Stimulated activated naive CD8-positive, alpha-beta T cell treated with anti-CD3 and anti-CD28 coated beads, Interleukin-15, Interleukin-2, amounts not matched to agents 100 ng/mL and 50 ng/mL, for 24 hours (primary cell): ENCODE results near the gene TMCC3.
"Not testable (repeated sequence)": the region's sequence is repeated elsewhere in the genome, so short reads cannot be mapped to it uniquely, and the experiment has no call there.

Source experiments
- H3K27ac Mint-ChIP-seq: one replicate; pipeline ENCODE4 v1.8.0; 2021; ENCODE audit warnings: mild to moderate bottlenecking, mixed read lengths
- H3K27me3 Mint-ChIP-seq: one replicate; pipeline ENCODE4 v1.8.0; 2021; ENCODE audit warnings: mixed read lengths
- H3K36me3 Mint-ChIP-seq: one replicate; pipeline ENCODE4 v1.8.0; 2021; ENCODE audit warnings: low read depth, mixed read lengths
- H3K4me1 Mint-ChIP-seq: one replicate; pipeline ENCODE4 v1.8.0; 2021; ENCODE audit warnings: low read depth, mixed read lengths
- H3K4me3 Mint-ChIP-seq: one replicate; pipeline ENCODE4 v1.8.0; 2021; ENCODE audit warnings: mild to moderate bottlenecking, mixed read lengths
- H3K9me3 Mint-ChIP-seq: one replicate; pipeline ENCODE4 v1.8.0; 2021; ENCODE audit warnings: mixed read lengths

The TMCC3 gene, protein sequence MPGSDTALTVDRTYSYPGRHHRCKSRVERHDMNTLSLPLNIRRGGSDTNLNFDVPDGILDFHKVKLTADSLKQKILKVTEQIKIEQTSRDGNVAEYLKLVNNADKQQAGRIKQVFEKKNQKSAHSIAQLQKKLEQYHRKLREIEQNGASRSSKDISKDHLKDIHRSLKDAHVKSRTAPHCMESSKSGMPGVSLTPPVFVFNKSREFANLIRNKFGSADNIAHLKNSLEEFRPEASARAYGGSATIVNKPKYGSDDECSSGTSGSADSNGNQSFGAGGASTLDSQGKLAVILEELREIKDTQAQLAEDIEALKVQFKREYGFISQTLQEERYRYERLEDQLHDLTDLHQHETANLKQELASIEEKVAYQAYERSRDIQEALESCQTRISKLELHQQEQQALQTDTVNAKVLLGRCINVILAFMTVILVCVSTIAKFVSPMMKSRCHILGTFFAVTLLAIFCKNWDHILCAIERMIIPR

DNA sequence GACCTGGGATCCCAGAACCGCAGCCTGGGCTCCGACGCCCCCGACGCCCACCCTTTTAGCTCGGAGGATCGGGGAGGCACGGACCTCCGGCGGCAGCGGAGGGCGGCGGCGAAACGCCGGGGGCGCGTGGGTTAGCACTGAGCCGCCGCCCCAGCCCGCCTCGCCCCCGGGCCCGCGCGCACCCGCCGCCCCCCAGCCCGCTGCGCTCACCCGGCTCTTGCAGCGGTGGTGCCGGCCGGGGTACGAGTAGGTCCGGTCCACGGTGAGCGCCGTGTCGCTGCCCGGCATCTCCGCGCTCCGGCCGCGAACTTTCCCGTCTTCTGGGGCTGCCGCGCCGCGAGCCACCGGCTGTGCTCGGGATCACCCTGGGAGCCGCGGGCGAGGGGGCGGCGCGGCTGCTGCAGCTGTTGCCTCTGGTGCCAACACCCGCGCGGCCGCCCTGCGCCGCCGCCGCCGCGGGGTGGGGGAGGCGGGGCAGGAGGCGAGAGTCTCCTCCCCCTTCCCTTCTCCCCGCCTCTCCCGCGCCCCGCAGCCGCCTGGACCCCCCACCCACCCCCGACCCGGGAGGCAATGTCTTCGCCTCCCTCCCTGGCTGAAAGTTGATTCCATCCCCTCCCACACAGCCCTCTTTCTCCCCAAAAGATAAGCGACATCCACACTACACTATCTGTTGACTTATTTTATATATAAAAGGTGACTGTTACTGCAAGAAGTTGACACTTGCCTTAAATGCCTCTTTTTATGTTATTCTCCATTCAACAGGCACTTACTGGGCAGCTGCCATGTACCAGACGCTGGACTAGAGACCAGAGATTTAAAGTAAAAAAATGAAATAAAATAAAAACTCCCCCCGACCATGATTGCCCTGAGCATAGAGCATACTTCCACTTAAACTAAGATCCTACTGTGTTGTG, at the start of gene TMCC3:
TMCC3 (minus strand) TSS at position 415 of the 914 bp plus-strand sequence; CDS start at position 288, 127 bp downstream.
- H3K4me3 Mint-ChIP-seq, result peak within 1 kb of the TSS; percentile 70
- H3K27me3 Mint-ChIP-seq, result peaks cover 52% of the 10 kb centered on the region
- no peaks in the 10 kb centered on the region for H3K36me3 Mint-ChIP-seq
- peaks cover 16% of the 10 kb centered on the region for H3K4me1 Mint-ChIP-seq
- H3K27ac Mint-ChIP-seq, result no peak within 1 kb of the TSS
- no peaks in the 10 kb centered on the region for H3K9me3 Mint-ChIP-seq

DNA sequence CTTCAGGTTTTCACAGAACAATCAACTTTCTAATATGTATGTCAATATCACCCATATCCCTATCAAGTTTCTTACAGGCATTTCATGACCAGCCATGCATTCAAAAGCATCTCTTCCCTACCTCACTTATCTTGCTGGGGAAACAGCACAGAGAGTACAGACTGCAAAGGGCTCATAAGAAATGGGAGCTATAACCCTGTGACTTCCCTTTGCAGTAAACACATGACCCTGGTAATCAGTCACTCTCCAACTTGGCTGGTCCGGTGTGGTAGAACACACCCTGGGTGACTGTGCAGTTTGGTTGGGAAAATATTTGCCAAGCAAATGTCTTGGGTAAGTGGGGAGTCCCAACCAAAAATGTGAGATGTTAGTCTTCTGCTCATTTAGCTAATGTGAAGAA, 49.4 kb upstream of the TMCC3 start:
- no peak overlapping the region for H3K27ac Mint-ChIP-seq
- no peaks in the 10 kb centered on the region for H3K9me3 Mint-ChIP-seq
- H3K4me1 Mint-ChIP-seq, result peaks cover 6% of the 10 kb centered on the region
- peaks cover 3% of the 10 kb centered on the region for H3K27me3 Mint-ChIP-seq
- H3K36me3 Mint-ChIP-seq, result no peaks in the 10 kb centered on the region
- H3K4me3 Mint-ChIP-seq, result no peak overlapping the region

DNA sequence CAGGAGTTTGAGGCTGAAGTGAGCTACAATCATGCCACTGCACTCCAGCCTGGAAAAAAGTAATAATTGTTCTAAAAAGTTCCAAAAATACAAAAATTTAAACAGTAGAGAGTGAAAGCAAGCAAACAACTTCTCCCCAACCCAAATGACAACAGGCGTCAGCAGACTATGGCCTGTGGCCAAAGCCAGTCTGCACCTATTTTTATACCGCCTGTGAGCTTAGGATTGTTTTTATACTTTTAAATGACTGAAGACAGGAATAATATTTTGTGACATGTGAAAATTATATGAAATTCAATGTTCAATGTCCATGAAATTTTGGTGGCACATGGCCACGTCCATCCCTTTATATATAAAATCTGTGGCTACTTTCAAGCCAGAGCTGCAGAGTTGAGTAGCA, 48.2 kb upstream of the TMCC3 start:
- Mint-ChIP-seq H3K4me1 (no peaks in the 10 kb centered on the region), H3K9me3 (no peaks in the 10 kb centered on the region), H3K27me3 (no peaks in the 10 kb centered on the region), H3K4me3 (no peak overlapping the region), H3K27ac (no peak overlapping the region), H3K36me3 (no peaks in the 10 kb centered on the region)

DNA sequence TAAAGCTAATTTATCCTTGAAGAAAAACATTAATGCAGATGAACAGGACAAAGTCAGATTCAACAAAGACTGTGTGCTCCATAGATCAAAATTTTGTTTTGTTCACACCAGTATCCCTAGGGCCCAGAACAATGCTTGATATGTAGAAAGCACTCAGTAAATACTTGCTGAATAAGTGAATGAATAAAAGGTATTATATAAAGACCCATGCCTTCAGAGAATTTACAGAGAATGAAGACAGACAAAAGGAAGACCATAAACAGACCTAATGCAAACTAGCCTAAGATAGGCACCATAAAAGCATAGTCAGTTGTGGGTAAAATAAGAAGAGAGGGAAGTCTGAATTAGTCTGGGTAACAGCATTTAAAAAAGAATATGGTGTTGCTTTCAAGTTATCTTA, 47.3 kb upstream of the TMCC3 start:
- no peak overlapping the region for H3K27ac Mint-ChIP-seq
- no peaks in the 10 kb centered on the region for H3K9me3 Mint-ChIP-seq
- no peaks in the 10 kb centered on the region for H3K36me3 Mint-ChIP-seq
- peaks cover 8% of the 10 kb centered on the region for H3K4me1 Mint-ChIP-seq
- H3K27me3 Mint-ChIP-seq, result no peaks in the 10 kb centered on the region
- no peak overlapping the region for H3K4me3 Mint-ChIP-seq

DNA sequence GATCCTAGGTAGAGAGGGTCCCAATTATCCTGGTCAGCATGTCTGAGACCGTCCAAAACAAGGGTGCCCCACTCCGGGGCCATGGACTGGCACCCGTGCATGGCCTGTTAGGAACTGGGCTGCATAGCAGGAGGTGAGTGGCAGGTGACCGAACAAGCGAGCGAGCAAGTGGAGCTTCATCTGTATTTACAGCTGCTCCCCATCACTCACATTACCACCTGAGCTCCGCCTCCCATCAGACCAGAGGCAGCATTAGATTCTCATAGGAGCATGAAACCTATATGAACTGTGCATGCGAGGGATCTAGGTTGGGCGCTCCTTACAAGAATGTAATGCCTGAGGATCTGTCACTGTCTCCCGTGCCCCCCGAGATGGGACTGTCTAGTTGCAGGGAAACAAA, 44.4 kb upstream of the TMCC3 start:
- Mint-ChIP-seq H3K27ac (no peak overlapping the region), H3K4me1 (peaks cover 8% of the 10 kb centered on the region), H3K9me3 (no peaks in the 10 kb centered on the region), H3K36me3 (no peaks in the 10 kb centered on the region), H3K4me3 (no peak overlapping the region), H3K27me3 (no peaks in the 10 kb centered on the region)

DNA sequence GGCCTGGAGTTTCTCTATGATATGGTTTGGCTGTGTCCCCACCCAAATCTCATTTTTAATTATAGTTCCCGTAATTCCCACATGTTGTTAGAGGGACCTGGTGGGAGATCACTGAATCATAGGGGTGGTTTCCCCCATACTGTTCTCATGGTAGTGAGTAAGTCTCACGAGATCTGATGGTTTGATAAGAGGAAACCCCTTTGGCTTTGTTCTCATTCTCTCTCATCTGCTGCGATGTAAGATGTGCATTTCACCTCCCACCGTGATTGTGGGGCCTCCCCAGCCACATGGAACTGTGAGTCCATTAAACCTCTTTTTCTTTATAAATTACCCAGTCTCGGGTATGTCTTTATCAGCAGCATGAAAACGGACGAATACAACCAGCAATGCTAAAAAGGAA, 42.5 kb upstream of the TMCC3 start:
- not testable (repeated sequence) for H3K9me3 Mint-ChIP-seq, H3K4me3 Mint-ChIP-seq, H3K36me3 Mint-ChIP-seq, H3K27me3 Mint-ChIP-seq, H3K27ac Mint-ChIP-seq, H3K4me1 Mint-ChIP-seq

DNA sequence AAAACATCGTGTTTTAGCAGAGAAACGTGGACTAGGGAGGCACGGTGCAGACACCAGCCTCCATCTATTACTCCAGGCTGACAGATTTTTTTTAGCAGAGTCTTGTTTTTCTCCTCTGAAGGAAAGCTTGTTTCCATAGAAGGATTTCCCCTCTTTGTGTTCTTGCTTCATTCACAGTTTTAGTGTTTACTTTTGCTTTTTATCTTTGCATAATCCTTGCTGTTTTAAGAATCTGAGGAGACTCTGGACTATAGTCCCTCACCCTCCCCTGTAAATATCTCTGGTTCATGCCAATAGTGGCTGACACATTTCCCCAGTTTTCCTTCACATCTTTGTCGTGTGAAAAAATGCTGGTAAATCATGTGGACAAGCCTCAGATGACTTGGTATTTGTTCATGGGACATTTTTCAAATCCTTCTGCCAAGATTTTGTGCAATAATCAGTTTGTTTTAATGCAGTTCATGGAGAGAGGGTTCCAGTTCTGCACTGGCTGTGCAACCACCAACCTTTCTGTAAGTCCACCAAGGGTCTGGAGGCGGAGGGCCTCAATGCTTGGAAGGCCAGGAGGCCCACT, 39.9 kb upstream of the TMCC3 start:
- Mint-ChIP-seq H3K4me1 (peaks cover 8% of the 10 kb centered on the region), H3K4me3 (no peak overlapping the region), H3K27me3 (no peaks in the 10 kb centered on the region), H3K36me3 (no peaks in the 10 kb centered on the region), H3K9me3 (no peaks in the 10 kb centered on the region), H3K27ac (no peak overlapping the region)

DNA sequence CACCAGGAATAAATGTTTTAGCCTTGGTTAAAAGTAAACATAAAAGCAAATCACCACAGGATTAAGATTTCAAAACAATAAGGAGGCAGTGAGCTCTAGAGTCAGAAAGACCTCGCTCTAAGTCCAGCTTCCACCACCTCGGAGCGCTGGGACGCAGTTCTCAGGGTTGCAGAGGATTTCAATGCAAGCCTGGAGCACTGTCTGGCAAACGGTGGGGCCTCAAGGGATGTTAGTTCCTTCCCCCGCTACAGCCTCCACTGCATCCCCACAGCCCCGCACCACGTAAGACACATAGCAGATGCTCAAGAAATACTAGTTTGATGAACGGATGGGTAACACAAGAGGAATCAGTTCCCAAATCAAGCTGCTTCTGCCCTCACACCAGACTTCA, 39.3 kb upstream of the TMCC3 start:
- no peaks in the 10 kb centered on the region for H3K9me3 Mint-ChIP-seq
- H3K36me3 Mint-ChIP-seq, result no peaks in the 10 kb centered on the region
- H3K27me3 Mint-ChIP-seq, result no peaks in the 10 kb centered on the region
- no peak overlapping the region for H3K4me3 Mint-ChIP-seq
- H3K27ac Mint-ChIP-seq, result no peak overlapping the region
- H3K4me1 Mint-ChIP-seq, result peaks cover 8% of the 10 kb centered on the region

DNA sequence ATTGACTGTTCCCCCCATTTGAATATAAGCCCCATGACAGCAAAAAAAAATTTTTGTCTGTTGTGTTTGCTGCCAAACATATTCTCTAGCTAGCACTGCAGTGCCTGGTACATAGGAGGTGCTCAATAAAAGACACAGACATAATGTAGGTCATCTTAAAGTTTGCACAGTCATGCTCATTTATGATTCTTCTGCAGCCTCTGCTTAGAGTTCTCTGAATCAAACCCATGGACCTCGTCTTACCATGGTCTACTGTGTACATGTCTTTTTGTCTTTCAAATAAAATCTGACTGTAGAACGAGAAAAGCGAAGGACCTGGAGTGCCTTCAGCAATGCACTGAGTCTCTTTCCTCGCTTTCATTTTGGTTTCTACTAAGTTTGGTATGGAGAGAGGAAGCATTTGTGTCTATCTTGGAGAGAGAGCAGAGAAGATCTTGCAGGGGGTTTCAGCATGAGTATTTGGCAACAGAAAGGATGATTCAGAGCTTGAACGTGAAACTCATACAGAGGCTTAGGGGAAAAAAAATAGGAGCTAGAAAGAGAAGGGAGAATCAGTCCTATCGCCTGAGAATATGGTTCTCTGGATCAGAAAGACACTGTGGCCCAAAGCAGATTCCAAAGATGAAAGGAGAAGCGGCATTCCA, 38.8 kb upstream of the TMCC3 start:
- Mint-ChIP-seq H3K9me3 (no peaks in the 10 kb centered on the region), H3K27me3 (no peaks in the 10 kb centered on the region), H3K27ac (no peak overlapping the region), H3K36me3 (no peaks in the 10 kb centered on the region), H3K4me1 (peaks cover 8% of the 10 kb centered on the region), H3K4me3 (no peak overlapping the region)

DNA sequence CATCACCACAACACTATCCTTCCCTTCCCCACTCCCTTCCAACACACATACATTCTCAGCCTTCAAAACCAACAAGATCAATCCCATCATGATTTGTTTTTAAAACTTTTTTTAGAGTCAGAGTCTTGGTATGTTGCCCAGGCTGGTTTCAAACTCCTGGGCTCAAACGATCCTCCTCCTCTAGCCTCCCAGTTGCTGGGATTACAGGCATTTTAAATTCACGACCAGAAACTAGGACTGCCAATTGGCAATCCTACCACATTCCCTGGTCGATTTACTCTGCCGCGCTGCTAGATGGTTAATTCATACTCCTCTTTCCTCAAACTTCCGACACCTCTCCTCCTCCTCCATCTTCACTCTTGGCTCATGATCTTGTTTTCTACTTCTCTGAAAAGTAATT, 37.5 kb upstream of the TMCC3 start:
- Mint-ChIP-seq H3K27ac (no peak overlapping the region), H3K4me3 (no peak overlapping the region), H3K36me3 (no peaks in the 10 kb centered on the region), H3K9me3 (no peaks in the 10 kb centered on the region), H3K4me1 (peaks cover 9% of the 10 kb centered on the region), H3K27me3 (peaks cover 3% of the 10 kb centered on the region)

DNA sequence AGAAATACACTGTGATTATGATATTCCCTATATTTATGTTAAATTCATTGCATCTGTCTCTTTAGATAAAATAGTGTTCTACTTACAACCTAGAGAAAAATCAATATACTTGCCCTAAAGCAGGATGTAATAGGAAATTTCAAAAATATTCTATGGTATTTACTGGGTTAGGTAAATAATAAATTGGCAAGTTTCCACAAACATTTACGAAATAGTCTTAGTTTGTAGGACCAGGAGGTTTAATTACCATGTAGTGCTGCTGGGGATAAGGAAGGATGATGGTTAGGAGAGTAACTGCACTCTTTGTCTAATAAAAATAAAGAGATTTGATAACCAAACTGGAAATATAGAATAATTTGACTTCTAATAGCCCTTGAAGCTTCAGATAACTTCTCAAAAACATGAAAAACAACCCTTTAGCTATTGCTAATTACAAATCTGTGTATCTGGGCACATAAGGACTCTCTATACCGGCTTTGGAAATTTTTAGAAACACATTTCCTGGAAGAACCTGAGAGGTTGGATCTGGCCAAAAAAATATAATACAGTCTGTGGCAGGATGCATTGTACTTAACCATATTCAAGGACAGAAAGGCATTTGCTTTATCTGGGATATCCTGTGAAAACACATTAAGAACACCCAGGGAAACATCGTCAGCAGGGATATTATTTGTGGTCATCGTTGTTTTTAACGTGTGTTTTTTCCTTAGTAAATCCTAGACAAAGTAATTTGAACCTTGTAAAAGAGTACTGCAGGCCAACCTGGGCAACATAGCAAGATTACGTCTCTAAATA, 36.7 kb upstream of the TMCC3 start:
- Mint-ChIP-seq H3K4me1 (peaks cover 11% of the 10 kb centered on the region), H3K9me3 (no peaks in the 10 kb centered on the region), H3K36me3 (no peaks in the 10 kb centered on the region), H3K27ac (no peak overlapping the region), H3K4me3 (no peak overlapping the region), H3K27me3 (peaks cover 3% of the 10 kb centered on the region)

DNA sequence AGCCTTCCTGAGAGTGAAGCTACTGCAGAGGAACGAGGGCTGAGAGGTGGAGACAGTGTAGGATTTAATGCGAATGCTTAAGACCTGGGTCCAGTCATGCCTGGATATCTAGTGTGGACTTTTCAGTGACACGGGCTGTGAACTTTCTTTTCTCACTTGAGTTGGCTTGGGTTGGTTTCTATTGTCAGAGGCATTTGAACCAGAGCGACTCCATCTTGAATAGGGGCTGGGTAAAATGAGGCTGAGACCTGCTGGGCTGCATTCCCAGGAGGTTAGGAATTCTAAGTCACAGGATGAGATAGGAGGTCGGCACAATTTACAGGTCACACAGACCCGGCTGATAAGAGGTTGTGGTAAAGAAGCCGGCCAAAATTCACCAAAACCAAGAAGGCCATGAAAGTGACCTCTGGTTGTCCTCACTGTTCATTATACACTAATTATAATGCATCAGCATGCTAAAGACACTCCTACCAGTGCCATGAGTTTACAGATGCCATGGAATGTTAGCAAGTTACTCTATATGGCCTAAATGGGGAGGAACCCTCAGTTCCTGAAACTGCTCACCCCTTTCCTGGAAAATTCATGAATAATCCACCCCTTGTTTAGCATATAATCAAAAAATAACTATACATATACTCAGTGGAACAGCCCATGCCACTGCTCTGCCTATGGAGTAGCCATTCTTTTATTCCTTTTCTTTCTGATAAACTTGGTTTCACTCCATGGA, 34.2 kb upstream of the TMCC3 start:
- Mint-ChIP-seq H3K36me3 (no peaks in the 10 kb centered on the region), H3K27me3 (peaks cover 3% of the 10 kb centered on the region), H3K9me3 (peaks cover 4% of the 10 kb centered on the region), H3K27ac (peak overlapping the region; percentile 14), H3K4me1 (peaks cover 11% of the 10 kb centered on the region), H3K4me3 (no peak overlapping the region)

DNA sequence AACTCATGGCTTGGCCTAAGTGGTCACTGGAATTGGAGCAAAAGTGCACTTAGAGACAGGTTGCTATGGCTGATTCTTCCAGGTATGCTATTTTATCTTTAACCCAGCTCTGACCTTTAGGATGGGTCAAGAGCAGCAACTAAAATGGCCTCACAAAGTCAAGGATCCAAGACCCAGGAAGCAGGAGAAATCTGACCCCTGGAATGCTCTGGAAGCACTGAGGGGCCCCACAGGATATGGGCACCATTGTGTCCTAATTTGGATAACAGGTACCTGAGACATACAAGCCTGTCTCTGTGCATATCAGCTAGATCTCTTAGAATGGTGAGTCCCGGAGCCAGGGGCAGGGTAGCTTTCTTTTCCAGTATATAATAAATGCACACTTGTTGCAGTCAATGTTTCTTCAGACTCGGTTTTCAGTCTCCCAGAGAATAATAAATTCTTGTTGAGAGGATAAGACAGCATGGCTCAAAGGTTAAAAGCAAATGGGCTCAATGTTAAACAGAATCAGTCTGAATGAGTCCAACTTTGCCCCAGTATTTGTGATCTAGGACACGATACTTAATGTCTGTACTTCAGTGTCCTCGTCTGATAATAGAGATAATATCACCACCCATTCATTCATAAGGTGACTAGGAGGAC, 29.3 kb upstream of the TMCC3 start:
- Mint-ChIP-seq H3K4me3 (no peak overlapping the region), H3K27ac (no peak overlapping the region), H3K9me3 (peaks cover 4% of the 10 kb centered on the region), H3K27me3 (peaks cover 3% of the 10 kb centered on the region), H3K4me1 (peaks cover 36% of the 10 kb centered on the region), H3K36me3 (no peaks in the 10 kb centered on the region)
